HCT116 (cell line): ENCODE measurements around the gene GOLGA8K.
"Not testable (repeated sequence)": the region's sequence is repeated elsewhere in the genome, so short reads cannot be mapped to it uniquely, and the experiment has no call there.

Experiments used
- ELF1 ChIP-seq: IDR thresholded peaks from 2 replicates; pipeline ENCODE4 v1.6.1; 2012; ENCODE audit warnings: low read depth, borderline replicate concordance
- EZH2 ChIP-seq: fragments of 200-600 bp; sonication (generic); IDR thresholded peaks from 2 replicates; pipeline ENCODE4 v1.6.1; 2017; ENCODE audit warnings: antibody characterized with exemption, mixed run types
- JUND ChIP-seq: IDR thresholded peaks from 2 replicates; pipeline ENCODE4 v1.6.1; 2012
- POLR2A ChIP-seq: IDR thresholded peaks from 2 replicates; pipeline ENCODE4 v1.7.0; 2011; ENCODE audit warnings: borderline replicate concordance; ENCODE audit not compliant: insufficient read depth, insufficient read length; ENCODE audit errors: extremely low read depth
- POLR2AphosphoS5 ChIP-seq: IDR thresholded peaks from 2 replicates; pipeline ENCODE4 v1.6.1; 2011; ENCODE audit warnings: mild to moderate bottlenecking, low read depth, low read length, moderate library complexity
- SIN3A ChIP-seq: IDR thresholded peaks from 2 replicates; pipeline ENCODE4 v1.6.1; 2012; ENCODE audit warnings: low read depth
- SP1 ChIP-seq: IDR thresholded peaks from 2 replicates; pipeline ENCODE4 v1.6.1; 2012; ENCODE audit warnings: low read depth
- YY1 ChIP-seq: IDR thresholded peaks from 2 replicates; pipeline ENCODE4 v1.6.1; 2011; ENCODE audit warnings: low read length, low read depth, moderate library complexity, mild to moderate bottlenecking; ENCODE audit not compliant: insufficient replicate concordance; ENCODE audit errors: extremely low read depth
- TF ChIP-seq, protein P1 (sequence below), 3 experiments: fragments of 200-600 bp in 1 of 3; sonication (generic) in 1 of 3; IDR thresholded peaks in 2 of 3; conservative IDR thresholded peaks in 1 of 3; 2 replicates each; pipeline ENCODE4 v1.5.1; 2012 to 2017; ENCODE audit warnings: low read depth in 2 of 3, low read length in 2 of 3, antibody characterized with exemption in 1 of 3, borderline replicate concordance in 1 of 3, control low read depth in 1 of 3, mild to moderate bottlenecking in 1 of 3, mixed read lengths in 1 of 3, mixed run types in 1 of 3, moderate library complexity in 1 of 3; ENCODE audit not compliant: insufficient read depth in 1 of 3

DNA sequence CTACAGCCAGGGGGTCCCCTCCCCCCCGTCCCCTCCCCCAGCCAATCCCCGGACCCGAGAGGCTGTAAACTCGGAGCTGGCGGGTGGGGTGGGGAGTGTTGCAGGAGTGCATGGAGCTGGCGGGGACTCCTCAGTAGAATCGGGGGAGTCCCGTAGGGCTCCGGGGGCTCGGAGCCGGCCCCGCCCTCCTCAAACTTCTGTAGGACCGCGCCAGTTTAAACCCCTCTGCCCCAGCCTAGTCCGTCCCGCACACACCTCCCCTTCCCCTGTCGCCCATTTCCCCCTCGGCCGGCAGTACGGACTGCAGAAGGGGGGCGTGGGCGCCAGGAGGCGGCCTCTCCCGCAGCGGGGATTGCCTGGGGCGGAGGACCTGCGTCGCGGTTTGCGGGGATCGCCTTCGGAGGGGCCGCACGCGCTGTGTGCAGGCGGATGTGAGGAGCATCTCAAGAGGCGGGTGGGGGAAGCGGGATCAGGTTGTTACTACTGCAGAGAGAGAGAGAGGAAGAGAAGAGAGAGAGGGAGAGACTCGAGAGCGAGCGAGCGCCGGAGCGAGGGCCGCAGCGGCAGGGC is 57.0 kb downstream of the GOLGA8K start:
- not testable (repeated sequence) for TF ChIP-seq SP1, POLR2A, EZH2, YY1, JUND, SIN3A, ELF1, POLR2AphosphoS5
- TF ChIP-seq, protein P1, sequence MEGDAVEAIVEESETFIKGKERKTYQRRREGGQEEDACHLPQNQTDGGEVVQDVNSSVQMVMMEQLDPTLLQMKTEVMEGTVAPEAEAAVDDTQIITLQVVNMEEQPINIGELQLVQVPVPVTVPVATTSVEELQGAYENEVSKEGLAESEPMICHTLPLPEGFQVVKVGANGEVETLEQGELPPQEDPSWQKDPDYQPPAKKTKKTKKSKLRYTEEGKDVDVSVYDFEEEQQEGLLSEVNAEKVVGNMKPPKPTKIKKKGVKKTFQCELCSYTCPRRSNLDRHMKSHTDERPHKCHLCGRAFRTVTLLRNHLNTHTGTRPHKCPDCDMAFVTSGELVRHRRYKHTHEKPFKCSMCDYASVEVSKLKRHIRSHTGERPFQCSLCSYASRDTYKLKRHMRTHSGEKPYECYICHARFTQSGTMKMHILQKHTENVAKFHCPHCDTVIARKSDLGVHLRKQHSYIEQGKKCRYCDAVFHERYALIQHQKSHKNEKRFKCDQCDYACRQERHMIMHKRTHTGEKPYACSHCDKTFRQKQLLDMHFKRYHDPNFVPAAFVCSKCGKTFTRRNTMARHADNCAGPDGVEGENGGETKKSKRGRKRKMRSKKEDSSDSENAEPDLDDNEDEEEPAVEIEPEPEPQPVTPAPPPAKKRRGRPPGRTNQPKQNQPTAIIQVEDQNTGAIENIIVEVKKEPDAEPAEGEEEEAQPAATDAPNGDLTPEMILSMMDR (IDR thresholded peaks at IDR 0.05 in 2 of 3, conservative IDR thresholded peaks at IDR 0.05 in 1 of 3; ENCODE audit: borderline replicate concordance in 1 of 3, insufficient read depth in 1 of 3, low read depth in 2 of 3, low read length in 2 of 3): not testable (repeated sequence)
